COLO829 (cell line): ENCODE results near the gene CIC.
"Not testable (repeated sequence)": the region's sequence is repeated elsewhere in the genome, so short reads cannot be mapped to it uniquely, and the experiment has no call there.

ENCODE experiments used
- DNase-seq: peaks from one replicate; pipeline ENCODE4 v3.0.0; 2012; ENCODE audit warnings: low spot score

CIC gene

DNA sequence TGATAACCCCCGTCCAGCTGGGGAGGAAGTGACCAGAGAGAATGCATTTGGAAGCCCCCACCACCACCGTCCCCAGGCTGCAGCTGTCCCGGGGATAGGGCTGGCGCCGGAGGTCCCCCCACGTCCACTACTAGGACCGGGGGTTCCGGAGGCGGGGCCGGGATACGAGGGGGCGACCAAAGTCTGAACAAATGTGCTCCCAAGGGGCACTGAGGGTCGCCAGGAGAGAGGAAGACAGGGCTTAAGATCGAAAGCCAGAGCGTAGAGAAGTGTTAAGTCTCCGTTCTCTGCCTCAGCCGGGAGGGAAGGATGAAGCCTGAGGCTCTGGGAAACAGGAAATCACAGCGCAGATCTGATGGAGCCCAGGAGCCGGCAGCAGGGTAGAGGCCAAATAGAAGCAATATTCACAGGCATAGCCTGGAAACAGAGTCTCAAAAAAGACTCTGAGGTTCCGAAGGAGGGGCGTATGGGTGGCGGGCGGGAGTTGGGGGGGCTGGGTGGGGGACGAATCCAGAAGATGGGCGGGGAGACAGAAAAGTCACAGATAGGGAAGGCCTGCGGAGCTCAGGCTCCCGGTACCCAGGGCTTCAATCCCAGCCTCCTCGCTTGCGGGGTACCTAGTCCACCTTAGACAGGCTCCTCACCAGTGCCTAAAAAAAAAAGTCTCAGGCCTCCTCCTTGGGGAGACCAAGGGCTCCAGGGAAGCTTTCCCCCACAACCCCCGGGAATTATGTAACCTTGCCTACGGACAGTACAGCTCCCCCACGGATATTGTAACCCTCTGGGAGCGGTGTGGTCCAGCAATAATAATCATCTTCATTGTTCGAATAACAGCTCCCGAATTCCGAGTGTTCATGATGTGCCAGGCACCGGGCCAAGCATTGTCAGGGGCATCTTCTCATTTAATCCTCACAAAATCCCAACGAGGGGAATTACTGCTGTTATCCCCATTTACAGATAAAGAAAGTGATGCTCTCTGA lies 13.0 kb upstream of the CIC start:
- DNase-seq = peak; percentile 53

DNA sequence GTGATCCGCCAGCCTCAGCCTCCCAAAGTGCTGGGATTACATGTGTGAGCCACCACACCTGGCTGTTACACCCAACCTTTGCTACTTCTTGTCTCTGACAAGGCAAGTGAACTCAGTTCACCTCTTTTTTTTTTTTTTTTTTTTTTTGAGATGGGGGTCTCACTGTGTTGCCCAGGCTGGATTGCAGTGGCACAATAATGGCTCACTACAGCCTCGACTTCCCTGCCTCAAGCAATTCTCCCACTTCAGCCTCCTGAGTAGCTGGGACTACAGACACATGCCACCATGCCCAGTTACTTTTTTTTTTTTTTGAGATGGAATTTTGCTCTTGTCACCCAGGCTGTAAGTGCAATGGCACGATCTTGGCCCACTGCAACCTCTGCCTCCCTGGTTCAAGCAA lies 11.2 kb upstream of the CIC start:
- DNase-seq = not testable (repeated sequence)

DNA sequence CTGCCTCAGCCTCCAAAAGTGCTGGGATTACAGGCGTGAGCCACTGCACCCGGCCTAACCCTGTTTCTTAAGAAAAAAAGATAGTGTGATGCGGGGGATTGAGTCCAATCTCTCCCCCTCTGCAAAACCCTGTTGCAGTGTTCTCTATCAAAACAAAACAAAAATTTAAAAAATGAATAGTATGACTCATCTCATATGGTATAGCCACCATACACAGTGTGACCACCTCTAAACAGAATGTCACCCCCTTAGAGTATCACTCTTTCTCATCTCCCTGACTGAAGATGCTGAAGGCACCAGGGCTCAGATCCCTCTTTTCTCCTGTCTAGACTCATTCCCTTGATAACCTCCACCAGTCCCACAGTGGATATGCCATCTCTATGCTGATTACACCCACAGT lies 7.3 kb upstream of the CIC start:
- DNase-seq = no peak

DNA sequence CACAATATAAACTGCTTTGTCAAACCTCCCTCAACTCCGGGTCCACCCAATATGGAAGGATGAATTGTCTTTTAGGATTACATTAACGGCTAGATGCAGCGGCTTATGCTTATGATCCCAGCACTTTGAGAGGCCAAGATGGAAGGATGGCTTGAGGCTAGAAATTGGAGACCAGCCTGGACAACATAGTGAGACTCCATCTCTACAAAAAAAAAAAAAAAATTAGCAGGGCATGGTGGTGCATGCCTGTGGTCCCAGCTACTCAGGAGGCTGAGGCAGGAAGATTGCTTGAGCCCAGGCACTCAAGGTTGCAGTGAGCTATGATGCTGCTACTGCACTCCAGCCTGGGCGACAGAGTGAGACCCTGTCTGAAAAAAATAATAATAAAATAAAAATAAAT lies 2.9 kb upstream of the CIC start:
- not testable (repeated sequence) for DNase-seq

DNA sequence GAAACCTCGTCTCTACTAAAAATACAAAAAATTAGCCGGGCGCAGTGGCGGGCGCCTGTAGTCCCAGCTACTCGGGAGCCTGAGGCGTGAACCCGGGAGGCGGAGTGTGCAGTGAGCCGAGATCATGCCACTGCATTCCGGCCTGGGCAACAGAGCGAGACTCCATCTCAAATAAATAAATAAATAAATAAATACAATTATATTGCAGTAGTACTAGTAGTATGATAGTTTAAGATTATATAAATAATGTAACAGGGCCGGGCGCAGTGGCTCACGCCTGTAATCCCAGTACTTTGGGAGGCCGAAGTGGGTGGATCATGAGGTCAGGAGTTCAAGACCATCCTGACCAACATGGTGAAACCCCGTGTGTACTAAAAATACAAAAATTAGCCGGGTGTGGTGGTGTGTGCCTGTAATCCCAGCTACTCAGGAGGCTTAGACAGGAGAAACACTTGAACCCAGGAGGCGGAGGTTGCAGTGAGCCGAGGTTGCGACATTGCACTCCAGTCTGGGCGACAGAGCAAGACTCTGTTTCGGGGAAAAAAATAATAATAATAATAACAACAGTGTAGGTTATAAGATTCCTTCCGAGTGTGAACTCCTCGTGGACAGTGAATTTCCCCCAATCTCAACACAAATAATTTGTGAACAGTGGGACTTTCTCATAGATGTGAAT lies 2.0 kb upstream of the CIC start:
- DNase-seq = not testable (repeated sequence)

DNA sequence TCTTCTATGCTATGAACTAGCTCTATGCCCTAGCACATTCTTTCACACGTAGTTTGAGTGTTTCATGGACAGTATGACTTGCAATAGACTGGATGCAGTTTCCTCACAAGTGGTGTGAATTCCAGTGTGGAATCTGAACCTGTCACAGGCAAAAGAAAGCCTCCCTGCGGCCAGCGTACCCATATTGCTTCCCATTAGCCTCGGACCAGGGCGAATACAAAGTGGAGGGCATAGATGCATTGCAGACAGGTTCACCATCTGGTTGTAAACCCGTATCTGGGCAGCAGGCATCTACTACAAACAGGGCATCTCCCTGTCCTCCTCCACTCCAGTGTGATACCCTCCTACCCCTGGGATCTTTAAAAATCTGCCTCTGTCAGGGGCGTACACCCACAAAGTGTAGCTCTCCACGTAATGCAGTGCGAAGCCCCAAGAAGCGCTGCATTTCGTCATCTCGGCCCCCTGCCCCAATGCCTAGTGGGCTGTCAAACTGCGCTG lies 1.4 kb upstream of the CIC start:
- DNase-seq = no peak

DNA sequence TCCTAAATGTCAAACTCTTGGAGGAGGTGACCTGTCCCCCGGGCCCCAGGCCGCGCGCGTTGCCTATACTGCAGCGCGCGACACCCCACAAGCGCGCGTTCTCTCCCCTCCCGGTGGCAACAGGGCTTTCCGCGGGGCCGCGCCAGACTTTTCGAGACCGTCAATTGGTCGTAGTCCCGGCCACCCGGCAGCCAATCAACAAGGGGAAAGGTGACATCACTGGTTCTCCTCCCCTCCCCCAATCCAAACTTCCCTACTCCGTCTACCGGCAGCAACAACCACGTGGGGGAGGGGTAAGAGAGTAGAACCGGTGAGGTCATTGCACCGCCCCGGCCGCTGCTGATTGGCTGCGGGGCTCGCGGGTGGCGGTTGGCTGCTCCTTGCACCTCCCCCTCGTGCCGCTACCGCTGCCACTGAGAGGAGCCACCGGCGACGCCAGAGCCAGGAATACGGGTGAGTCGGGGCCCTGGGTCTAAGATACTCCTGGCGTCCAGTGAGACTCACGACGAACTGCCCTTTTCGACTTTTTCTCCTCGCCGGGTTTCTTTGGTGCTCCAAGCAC lies 829 bp upstream of the CIC start:
- DNase-seq = peak; percentile 96

DNA sequence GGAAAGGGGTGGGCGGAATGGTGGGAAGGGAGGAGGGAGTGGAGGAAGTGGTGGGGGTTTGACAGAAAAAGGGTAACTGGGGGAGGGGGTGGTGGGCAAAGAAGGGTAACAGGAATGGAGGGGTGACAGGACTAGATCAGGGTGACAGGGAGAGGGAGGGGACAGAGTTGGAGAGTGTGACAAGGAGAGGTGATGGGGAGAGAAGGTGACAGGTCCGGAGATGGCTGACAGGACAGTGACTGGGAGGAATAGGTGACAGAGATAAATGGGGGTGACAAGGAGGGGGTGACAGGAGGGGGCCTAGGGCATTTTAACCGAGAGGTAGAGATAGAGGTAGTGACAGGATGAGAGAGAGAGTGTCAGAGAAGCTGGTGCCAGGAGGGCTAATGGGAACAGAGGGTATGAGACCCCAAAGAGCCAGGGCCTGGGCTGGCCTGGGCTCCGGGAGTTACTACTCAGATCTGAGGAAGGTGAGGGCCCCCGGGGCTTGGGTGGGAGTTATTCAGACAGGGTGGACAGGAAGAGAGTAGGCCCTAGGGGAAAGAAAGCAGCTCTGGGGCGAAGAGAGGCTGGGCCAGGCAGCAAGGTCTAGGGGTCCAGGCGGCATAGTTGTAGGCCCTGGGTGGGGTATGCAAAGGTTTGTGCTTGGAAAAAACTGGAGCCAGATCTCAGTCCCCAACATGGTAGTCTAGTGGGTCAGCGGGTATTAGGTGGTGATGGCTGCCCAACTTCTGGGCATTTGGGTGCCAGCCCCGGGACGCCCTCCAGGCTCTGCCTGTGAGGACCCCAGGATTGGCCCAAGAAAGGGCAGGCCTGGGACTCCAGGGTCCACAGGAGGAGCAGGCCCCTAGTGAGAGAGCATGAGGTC lies 660 bp downstream of the CIC start:
- no peak for DNase-seq

DNA sequence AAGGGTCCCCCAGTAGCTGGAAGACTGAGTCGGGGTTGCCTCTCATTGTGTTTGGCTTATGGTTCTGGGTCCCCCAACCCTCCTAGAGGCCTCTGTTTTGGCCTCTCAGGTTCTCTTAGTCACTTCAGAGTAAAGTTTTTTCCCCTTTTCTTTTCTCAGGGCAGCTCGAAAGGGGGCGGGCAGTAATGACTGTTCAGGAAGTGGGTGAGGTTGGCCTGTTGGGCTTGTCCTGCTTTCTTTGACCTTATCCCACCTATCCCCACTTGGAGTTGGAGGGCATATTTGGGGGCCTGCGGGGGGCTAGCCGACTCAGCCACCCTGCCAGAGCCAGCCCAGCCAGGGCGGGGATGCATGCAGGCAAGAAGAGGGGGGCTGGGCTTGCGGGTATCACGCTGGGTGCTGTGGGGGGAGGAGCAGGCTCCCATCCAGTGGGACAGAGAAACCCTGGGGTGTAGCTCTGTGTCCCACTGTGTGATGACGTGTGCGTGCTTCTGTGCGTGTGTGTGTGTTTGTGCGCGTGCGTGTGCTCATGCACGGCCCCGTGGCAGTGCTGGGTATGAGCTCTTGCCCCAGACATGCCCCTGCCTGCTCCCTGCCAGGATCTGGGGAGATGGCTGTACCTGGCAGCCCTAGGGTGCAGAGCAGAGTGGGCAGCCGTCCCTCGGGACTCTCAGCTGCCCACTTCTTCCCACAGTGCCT lies 1.4 kb downstream of the CIC start:
- DNase-seq = no peak

DNA sequence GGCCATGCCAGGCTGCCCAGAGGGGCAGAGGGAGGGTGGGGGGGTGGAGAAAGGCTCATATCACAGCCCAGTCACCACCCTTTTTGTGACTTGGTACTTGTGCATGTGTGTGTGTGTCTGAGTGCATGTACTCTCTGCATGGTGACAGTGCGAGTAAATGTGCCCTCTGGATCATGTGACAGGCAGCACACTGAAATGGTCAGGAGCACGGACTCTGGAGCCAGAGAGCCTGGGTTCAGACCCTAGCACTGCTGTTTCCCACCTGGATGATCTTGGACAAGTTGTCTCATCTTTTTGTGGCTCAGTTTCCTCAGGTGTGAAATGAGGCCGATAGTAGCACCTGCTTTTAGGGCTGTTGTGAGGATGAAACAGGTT lies 2.0 kb downstream of the CIC start:
- DNase-seq = no peak

DNA sequence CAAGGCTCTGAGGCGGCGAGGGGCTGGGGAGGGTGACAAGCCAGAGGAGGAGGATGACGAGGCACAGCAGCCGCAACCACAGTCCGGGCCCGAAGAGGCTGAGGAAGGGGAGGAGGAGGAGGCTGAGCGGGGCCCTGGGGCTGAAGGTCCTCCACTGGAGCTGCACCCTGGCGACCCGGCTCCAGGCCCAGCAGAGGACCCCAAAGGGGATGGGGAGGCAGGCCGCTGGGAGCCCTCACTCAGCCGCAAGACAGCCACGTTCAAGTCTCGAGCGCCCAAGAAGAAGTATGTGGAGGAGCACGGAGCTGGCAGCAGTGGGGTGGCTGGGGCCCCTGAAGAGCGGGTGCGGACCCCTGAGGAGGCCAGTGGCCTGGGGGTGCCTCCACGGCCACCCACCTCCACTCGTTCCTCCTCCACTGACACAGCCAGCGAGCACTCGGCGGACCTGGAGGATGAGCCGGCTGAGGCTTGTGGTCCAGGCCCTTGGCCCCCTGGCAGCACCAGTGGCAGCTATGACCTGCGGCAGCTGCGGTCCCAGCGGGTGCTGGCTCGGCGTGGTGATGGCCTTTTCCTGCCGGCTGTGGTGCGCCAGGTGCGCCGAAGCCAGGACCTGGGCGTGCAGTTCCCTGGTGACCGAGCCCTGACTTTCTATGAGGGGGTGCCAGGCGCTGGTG lies 2.9 kb downstream of the CIC start:
- DNase-seq = no peak

DNA sequence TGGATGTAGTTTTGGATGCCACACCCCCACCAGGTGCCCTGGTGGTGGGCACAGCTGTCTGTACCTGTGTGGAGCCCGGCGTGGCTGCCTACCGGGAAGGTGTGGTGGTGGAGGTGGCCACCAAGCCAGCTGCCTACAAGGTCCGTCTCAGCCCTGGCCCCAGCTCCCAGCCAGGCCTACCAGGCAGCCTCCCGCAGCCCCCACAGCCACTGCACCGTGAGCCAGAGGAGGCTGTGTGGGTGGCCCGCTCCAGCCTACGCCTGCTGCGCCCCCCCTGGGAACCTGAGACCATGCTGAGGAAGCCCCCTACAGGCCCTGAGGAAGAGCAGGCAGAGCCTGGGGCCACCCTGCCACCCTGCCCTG lies 3.5 kb downstream of the CIC start:
- no peak for DNase-seq

DNA sequence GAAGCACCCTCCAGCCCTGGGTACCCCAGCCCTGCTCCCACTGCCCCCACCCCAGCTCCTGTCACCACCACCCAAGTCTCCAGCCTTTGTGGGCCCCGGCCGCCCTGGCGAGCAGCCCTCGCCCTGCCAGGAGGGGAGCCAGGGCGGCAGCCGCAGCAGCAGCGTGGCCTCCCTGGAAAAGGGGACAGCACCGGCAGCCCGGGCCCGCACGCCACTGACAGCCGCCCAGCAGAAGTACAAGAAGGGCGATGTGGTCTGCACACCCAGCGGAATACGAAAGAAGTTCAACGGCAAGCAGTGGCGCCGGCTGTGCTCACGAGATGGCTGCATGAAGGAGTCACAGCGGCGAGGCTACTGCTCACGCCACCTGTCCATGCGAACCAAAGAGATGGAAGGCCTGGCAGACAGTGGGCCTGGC lies 3.9 kb downstream of the CIC start:
- no peak for DNase-seq

DNA sequence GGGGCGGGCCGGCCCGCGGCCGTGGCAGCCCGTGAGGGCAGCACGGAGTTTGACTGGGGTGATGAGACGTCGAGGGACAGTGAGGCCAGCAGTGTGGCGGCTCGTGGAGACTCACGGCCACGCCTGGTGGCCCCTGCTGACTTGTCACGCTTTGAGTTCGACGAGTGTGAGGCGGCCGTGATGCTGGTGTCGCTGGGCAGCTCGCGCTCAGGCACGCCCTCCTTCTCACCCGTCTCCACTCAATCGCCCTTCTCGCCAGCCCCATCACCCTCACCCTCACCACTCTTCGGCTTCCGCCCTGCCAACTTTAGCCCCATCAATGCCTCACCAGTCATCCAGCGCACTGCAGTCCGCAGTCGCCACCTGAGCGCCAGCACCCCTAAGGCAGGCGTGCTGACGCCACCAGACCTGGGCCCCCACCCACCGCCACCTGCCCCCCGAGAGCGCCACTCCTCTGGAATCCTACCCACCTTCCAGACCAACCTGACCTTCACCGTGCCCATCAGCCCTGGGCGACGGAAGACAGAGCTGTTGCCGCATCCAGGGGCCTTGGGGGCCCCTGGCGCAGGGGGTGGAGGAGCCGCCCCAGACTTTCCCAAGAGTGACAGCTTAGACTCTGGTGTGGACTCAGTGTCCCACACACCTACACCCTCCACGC lies 4.5 kb downstream of the CIC start:
- DNase-seq = no peak

DNA sequence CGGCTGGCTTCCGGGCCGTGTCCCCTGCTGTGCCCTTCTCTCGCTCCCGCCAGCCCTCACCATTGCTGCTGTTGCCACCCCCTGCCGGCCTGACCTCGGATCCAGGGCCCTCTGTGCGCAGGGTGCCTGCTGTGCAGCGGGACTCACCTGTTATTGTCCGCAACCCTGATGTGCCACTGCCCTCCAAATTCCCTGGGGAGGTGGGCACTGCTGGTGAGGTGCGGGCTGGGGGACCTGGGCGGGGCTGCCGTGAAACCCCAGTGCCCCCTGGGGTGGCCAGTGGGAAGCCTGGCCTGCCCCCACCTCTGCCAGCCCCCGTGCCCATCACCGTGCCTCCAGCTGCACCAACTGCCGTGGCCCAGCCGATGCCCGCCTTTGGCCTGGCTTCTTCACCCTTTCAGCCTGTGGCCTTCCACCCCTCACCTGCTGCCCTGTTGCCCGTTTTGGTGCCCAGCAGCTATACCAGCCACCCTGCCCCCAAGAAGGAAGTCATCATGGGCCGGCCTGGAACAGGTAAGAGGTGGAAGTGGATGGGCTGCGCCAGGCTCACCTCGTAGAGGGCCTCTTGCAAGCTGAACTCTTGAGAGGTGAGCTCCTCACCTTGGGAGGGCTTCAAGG lies 5.1 kb downstream of the CIC start:
- no peak for DNase-seq

DNA sequence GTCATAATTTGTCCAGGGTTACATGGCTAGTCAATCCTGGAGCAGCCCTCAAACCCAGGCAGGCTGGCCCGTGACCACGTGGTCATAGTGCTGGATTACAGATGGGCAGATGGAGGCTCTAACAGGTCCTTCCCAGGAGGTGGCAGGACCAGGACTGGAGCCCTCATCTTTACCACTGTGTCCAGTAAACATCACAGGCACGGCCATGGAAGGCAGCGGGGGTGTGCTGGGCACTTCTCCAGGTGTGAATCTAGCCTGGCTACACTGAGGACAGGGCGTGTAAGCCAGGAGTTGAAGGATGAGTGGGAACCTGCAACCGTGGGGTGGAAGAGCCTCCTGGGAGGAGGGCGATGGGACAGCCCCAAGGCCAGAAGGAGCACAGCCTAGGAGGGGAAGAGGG lies 6.1 kb downstream of the CIC start:
- DNase-seq = no peak

DNA sequence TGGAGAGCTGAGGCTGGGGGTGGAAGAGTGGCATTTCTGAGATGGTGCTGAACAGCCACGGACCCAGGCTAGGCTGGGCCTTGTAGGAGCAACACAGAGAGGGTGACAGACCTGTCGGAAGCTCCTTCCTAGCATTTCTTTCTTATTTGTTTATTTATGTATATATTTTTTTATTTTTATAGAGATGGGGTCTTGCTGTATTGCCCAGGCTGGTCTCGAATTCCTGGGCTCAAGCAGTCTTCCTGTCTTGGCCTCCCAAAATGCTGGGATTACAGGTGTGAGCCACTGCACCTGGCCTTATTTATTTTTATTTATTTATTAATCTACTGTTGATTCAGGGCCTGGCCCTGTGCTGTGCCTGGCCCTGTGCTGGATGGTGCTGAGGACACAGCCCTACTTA lies 6.5 kb downstream of the CIC start:
- no peak for DNase-seq

DNA sequence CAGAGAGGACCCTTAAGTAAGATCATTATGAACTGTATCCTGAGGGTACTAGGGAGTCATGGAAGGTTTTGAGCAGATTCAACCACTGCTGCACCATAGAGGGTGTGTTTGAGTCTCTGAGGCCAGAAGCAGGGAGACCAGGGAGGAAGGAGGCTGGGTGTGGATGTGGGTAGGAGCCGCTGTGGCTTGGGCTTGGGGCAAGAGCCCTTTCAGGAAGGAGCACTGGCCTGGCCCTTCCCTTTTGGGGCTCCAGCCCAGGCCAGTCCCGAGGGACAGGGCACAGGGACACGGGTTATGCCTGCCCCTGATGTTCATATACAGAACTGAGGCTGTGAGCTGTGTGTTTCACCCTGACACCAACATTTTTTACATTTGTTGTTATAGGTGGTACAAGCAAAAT lies 7.2 kb downstream of the CIC start:
- DNase-seq = no peak

DNA sequence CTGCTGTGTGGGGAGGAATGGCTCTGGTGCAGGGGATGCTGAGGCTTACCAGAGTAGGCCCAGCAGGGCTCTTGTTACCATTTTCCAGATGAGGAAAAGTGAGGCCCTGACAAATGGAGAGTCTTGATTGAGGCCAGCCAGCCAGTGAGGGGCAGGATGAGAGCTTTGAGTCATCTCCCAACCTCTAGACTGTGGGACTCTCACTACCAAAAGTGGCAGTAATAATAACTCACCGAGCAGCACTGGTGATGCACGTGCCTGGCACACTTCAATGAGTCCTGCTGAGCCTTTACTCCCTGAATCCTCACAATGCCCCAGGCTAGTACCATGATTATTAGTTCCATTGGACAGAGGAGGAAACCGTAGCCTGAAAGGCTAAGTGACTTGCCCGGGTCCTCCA lies 7.8 kb downstream of the CIC start:
- DNase-seq = no peak
